SK-N-SH treated with all-trans-retinoic acid at 6 μM for 48 hours (cell line): ENCODE data around the gene MKNK2.

Source experiments
- ATAC-seq: fragments of 200-7000 bp; cut with Tn5 transposase; 3 replicates; pipeline ENCODE4 v1.9.1; 2020; ENCODE audit warnings: mild to moderate bottlenecking, moderate library complexity
- BACH2 ChIP-seq: fragments of 250-450 bp; sonication (Bioruptor Pico); IDR thresholded peaks from 2 replicates; pipeline ENCODE4 v1.9.0; 2021; ENCODE audit warnings: mild to moderate bottlenecking, borderline replicate concordance
- CREB5 ChIP-seq: fragments of 250-450 bp; sonication (Bioruptor Pico); IDR thresholded peaks from 2 replicates; pipeline ENCODE4 v1.5.1; 2020; ENCODE audit warnings: low read depth, mild to moderate bottlenecking, moderate library complexity
- CSDC2 ChIP-seq: fragments of 250-450 bp; sonication (Bioruptor Pico); IDR thresholded peaks from 2 replicates; pipeline ENCODE4 v1.5.0; 2020; ENCODE audit warnings: mild to moderate bottlenecking, moderate library complexity
- ESRRG ChIP-seq: fragments of 250-450 bp; sonication (Bioruptor Pico); IDR thresholded peaks from 2 replicates; pipeline ENCODE4 v1.6.1; 2021; ENCODE audit warnings: mild to moderate bottlenecking
- GLIS3 ChIP-seq: fragments of 250-450 bp; sonication (Bioruptor Pico); IDR thresholded peaks from 2 replicates; pipeline ENCODE4 v1.5.0; 2020; ENCODE audit warnings: mild to moderate bottlenecking, moderate library complexity
- ISL1 ChIP-seq: fragments of 250-450 bp; sonication (Bioruptor Pico); IDR thresholded peaks from 2 replicates; pipeline ENCODE4 v2.1.2; 2022; ENCODE audit warnings: mild to moderate bottlenecking, moderate library complexity
- OSR1 ChIP-seq: fragments of 250-450 bp; sonication (Bioruptor Pico); IDR thresholded peaks from 2 replicates; pipeline ENCODE4 v1.8.0; 2022; ENCODE audit warnings: moderate library complexity, mild to moderate bottlenecking, inconsistent platforms
- PATZ1 ChIP-seq: fragments of 250-450 bp; sonication (Bioruptor Pico); IDR thresholded peaks from 2 replicates; pipeline ENCODE4 v1.8.0; 2020; ENCODE audit warnings: mild to moderate bottlenecking, moderate library complexity, borderline replicate concordance
- PPARA ChIP-seq: fragments of 250-450 bp; sonication (Bioruptor Pico); IDR thresholded peaks from 2 replicates; pipeline ENCODE4 v1.5.0; 2020; ENCODE audit warnings: mild to moderate bottlenecking, borderline replicate concordance
- RARB ChIP-seq: fragments of 250-450 bp; sonication (Bioruptor Pico); IDR thresholded peaks from 2 replicates; pipeline ENCODE4 v1.8.0; 2021; ENCODE audit warnings: mild to moderate bottlenecking, moderate library complexity
- SNAI2 ChIP-seq: fragments of 250-450 bp; sonication (Bioruptor Pico); IDR thresholded peaks from 2 replicates; pipeline ENCODE4 v1.5.0; 2020; ENCODE audit warnings: mild to moderate bottlenecking, moderate library complexity
- TCF4 ChIP-seq: fragments of 250-450 bp; sonication (Bioruptor Pico); IDR thresholded peaks from 2 replicates; pipeline ENCODE4 v1.8.0; 2021; ENCODE audit warnings: mild to moderate bottlenecking, moderate library complexity, borderline replicate concordance
- TOX ChIP-seq: fragments of 250-450 bp; sonication (Bioruptor Pico); IDR thresholded peaks from 2 replicates; pipeline ENCODE4 v1.8.0; 2021; ENCODE audit warnings: mild to moderate bottlenecking, moderate library complexity, borderline replicate concordance
- TSHZ2 ChIP-seq: fragments of 250-450 bp; sonication (Bioruptor Pico); IDR thresholded peaks from 2 replicates; pipeline ENCODE4 v1.5.0; 2020; ENCODE audit warnings: mild to moderate bottlenecking, moderate library complexity
- ZC3H10 ChIP-seq: fragments of 250-450 bp; sonication (Bioruptor Pico); IDR thresholded peaks from 2 replicates; pipeline ENCODE4 v1.5.1; 2021; ENCODE audit warnings: mild to moderate bottlenecking, moderate library complexity
- ZFP3 ChIP-seq: fragments of 250-450 bp; sonication (Bioruptor Pico); IDR thresholded peaks from 2 replicates; pipeline ENCODE4 v1.5.0; 2020; ENCODE audit warnings: mild to moderate bottlenecking, moderate library complexity
- ZFP30 ChIP-seq: fragments of 450-650 bp; formaldehyde crosslinking; IDR thresholded peaks from 2 replicates; pipeline ENCODE4 v1.5.0; 2022; ENCODE audit warnings: mild to moderate bottlenecking, moderate library complexity
- ZNF70 ChIP-seq: fragments of 450-650 bp; formaldehyde crosslinking; IDR thresholded peaks from 2 replicates; pipeline ENCODE4 v1.5.0; 2020; ENCODE audit warnings: mild to moderate bottlenecking, moderate library complexity

The MKNK2 gene

GRCh38 chr19:2077398-2077797 is 26.4 kb upstream of the MKNK2 start:
- no peak for ATAC-seq
- TF ChIP-seq ZC3H10 (CRISPR knock-in tag) = no peak

- TF ChIP-seq TOX (CRISPR knock-in tag) (no peak), ZFP3 (CRISPR knock-in tag) (no peak), ISL1 (CRISPR knock-in tag) (no peak), SNAI2 (CRISPR knock-in tag) (no peak)
- ATAC-seq = no peak
Measured at GRCh38 chr19:2076526-2076944, 25.5 kb upstream of the MKNK2 start.

GRCh38 chr19:2072757-2073551 is 21.9 kb upstream of the MKNK2 start:
- TF ChIP-seq TOX (CRISPR knock-in tag) = no peak
- TF ChIP-seq RARB (CRISPR knock-in tag) = no peak
- TF ChIP-seq ZNF70 = no peak
- TF ChIP-seq OSR1 (CRISPR knock-in tag) = no peak
- no peak for TF ChIP-seq ZFP30 (CRISPR knock-in tag)
- TF ChIP-seq PPARA (CRISPR knock-in tag) = no peak
- no peak for TF ChIP-seq GLIS3
- TF ChIP-seq CREB5 (CRISPR knock-in tag) = no peak
- no peak for TF ChIP-seq PATZ1 (CRISPR knock-in tag)
- no peak for TF ChIP-seq ZFP3 (CRISPR knock-in tag)
- no peak for TF ChIP-seq ZC3H10 (CRISPR knock-in tag)
- no peak for TF ChIP-seq ESRRG (CRISPR knock-in tag)
- no peak for ATAC-seq

- no peak for TF ChIP-seq ZC3H10 (CRISPR knock-in tag)
- no peak for TF ChIP-seq OSR1 (CRISPR knock-in tag)
- no peak for TF ChIP-seq CSDC2 (CRISPR knock-in tag)
- no peak for TF ChIP-seq BACH2
- TF ChIP-seq CREB5 (CRISPR knock-in tag) = no peak
- TF ChIP-seq RARB (CRISPR knock-in tag) = no peak
- no peak for TF ChIP-seq TCF4 (CRISPR knock-in tag)
- no peak for TF ChIP-seq ISL1 (CRISPR knock-in tag)
- no peak for ATAC-seq
Measured at GRCh38 chr19:2070986-2071673, 20.1 kb upstream of the MKNK2 start.

- TF ChIP-seq TSHZ2 (CRISPR knock-in tag) (no peak), ZFP3 (CRISPR knock-in tag) (no peak), ESRRG (CRISPR knock-in tag) (no peak), CSDC2 (CRISPR knock-in tag) (no peak)
- TF ChIP-seq, all 23 proteins: peak for 0
- no peak; the same call in 2 of the 3 replicates for ATAC-seq
Measured at GRCh38 chr19:2070436-2070827, 19.4 kb upstream of the MKNK2 start.
